ENCODE data around the gene NPAS3.
A peak's percentile ranks its signal among the peaks of the same experiment; 100 is the strongest.

NPAS3 gene

GRCh38 chr14:33529787-33530757 lies 591.4 kb downstream of the NPAS3 start:
- DNase-seq = no peak

GRCh38 chr14:33532553-33532952 lies 593.9 kb downstream of the NPAS3 start:
- DNase-seq = no peak

GRCh38 chr14:33534104-33534503 lies 595.4 kb downstream of the NPAS3 start:
- no peak for DNase-seq

GRCh38 chr14:33534632-33535031 lies 596.0 kb downstream of the NPAS3 start:
- no peak for DNase-seq

GRCh38 chr14:33539918-33540357 lies 601.3 kb downstream of the NPAS3 start:
- DNase-seq = no peak

GRCh38 chr14:33541171-33541570 lies 602.5 kb downstream of the NPAS3 start:
- DNase-seq = no peak

- no peak for DNase-seq
These were observed 603.9 kb downstream of the NPAS3 start for GRCh38 chr14:33542338-33543287.

GRCh38 chr14:33545696-33546095 lies 607.0 kb downstream of the NPAS3 start:
- no peak for DNase-seq

- DNase-seq = no peak
These were observed 609.9 kb downstream of the NPAS3 start for GRCh38 chr14:33548606-33549005.

GRCh38 chr14:33551963-33552362 lies 613.3 kb downstream of the NPAS3 start:
- no peak for DNase-seq

GRCh38 chr14:33553706-33554278 lies 615.1 kb downstream of the NPAS3 start:
- DNase-seq = no peak

GRCh38 chr14:33554988-33555387 lies 616.3 kb downstream of the NPAS3 start:
- no peak for DNase-seq

- DNase-seq = no peak
These were observed 617.2 kb downstream of the NPAS3 start for GRCh38 chr14:33555710-33556350.

GRCh38 chr14:33556382-33557121 lies 617.9 kb downstream of the NPAS3 start:
- no peak for DNase-seq

GRCh38 chr14:33560718-33561431 lies 622.2 kb downstream of the NPAS3 start:
- peak; percentile 65 for DNase-seq

- DNase-seq = peak; percentile 67
These were observed 623.0 kb downstream of the NPAS3 start for GRCh38 chr14:33561488-33562175.

- DNase-seq = peak; percentile 48
These were observed 624.7 kb downstream of the NPAS3 start for GRCh38 chr14:33563191-33563900.

- no peak for DNase-seq
These were observed 625.2 kb downstream of the NPAS3 start for GRCh38 chr14:33563901-33564197.

- DNase-seq = no peak
These were observed 626.3 kb downstream of the NPAS3 start for GRCh38 chr14:33564774-33565630.
